DOHH2 (cell line): ENCODE results near the gene COL5A3.

ENCODE experiments used
- CTCF ChIP-seq: fragments of 200-600 bp; sonication (generic); IDR thresholded peaks from one replicate; pipeline ENCODE4 v1.5.1; 2014; ENCODE audit warnings: antibody characterized with exemption, mild to moderate bottlenecking, low read depth, low read length; ENCODE audit not compliant: poor library complexity, severe bottlenecking
- EZH2phosphoT487 ChIP-seq: fragments of 200-600 bp; sonication (generic); IDR thresholded peaks from 2 replicates; pipeline ENCODE4 v1.6.1; 2017; ENCODE audit warnings: borderline replicate concordance, mild to moderate bottlenecking, antibody characterized with exemption, low read length, moderate library complexity, mixed read lengths

- TF ChIP-seq CTCF (no peak), EZH2phosphoT487 (no peak)
Measured at GRCh38 chr19:10011974-10012373, 1.7 kb upstream of the COL5A3 start.
